B cell (primary cell): ENCODE data around the gene GLB1L3.

Experiments used
- CTCF ChIP-seq: fragments of 200-600 bp; IDR thresholded peaks from one replicate; pipeline ENCODE4 v1.8.0; 2022; ENCODE audit warnings: antibody characterized with exemption, mild to moderate bottlenecking
- EZH2 ChIP-seq: IDR thresholded peaks from 2 replicates; pipeline ENCODE4 v1.6.1; 2012; ENCODE audit warnings: borderline replicate concordance, low read depth, mild to moderate bottlenecking, moderate library complexity, low read length; ENCODE audit not compliant: insufficient read depth, poor library complexity, severe bottlenecking

- TF ChIP-seq CTCF = no peak
- no peak for TF ChIP-seq EZH2
Observed at GRCh38 chr11:134363592-134363991, 87.4 kb downstream of the GLB1L3 start.
